ENCODE results near the gene ZSWIM5. TPM values are rescaled to one million over a fixed set of nuclear protein-coding genes. Genes with fewer than 3 reads are reported as not detected.

Gene ZSWIM5
- total RNA-seq, 1 experiment from 2014 or later: 1.4 TPM

DNA sequence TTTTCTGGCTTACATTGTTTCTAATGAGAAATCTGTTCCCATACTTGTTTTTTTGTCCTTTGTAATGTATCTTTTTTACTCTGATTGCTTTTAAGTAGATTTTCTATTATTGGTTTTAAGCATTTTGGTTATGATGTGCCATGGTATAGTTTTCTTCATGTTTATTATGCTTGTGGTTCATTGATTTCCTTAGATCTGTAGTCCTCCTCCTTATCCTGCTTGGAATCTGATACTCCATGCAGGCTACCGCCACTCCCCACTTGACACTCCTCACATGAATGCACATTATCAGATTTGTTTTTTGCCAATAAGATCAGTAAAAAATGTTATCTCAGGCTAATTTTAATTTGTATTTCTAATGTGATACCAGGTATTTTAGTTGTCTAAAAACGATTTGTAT lies 173.6 kb downstream of the ZSWIM5 start:
- CTCF ChIA-PET: interaction anchor here (0.7 kb wide), 1 partner anchor 271 kb away, joined by 5 read pairs; no protein-coding TSS in a partner anchor

DNA sequence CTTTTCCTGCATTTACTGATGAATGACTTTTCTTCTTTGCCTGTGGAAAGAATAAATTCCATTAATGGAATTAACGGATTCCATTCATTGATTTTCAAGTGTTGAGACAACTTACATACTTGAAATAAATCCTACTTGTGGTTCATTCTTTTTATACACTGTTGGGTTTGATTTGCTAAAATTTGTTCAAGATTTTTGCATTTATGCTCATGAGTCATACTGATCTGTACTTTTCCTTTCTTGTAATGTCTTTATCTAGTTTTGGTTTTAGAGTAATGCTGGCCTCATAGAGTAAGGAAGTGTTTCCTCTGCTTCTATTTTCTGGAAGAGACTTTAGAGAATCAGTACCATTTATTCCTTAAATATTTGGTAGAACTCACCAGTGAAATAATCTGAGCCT lies 180.0 kb downstream of the ZSWIM5 start:
- TF ChIP-seq EZH2 (IDR thresholded peaks at IDR 0.05; ENCODE audit: low read length, unreplicated experiment) (no peak), EZH2phosphoT487 (IDR thresholded peaks at IDR 0.05; ENCODE audit: borderline replicate concordance, low read length) (no peak)
- TF ChIP-seq, protein P1, sequence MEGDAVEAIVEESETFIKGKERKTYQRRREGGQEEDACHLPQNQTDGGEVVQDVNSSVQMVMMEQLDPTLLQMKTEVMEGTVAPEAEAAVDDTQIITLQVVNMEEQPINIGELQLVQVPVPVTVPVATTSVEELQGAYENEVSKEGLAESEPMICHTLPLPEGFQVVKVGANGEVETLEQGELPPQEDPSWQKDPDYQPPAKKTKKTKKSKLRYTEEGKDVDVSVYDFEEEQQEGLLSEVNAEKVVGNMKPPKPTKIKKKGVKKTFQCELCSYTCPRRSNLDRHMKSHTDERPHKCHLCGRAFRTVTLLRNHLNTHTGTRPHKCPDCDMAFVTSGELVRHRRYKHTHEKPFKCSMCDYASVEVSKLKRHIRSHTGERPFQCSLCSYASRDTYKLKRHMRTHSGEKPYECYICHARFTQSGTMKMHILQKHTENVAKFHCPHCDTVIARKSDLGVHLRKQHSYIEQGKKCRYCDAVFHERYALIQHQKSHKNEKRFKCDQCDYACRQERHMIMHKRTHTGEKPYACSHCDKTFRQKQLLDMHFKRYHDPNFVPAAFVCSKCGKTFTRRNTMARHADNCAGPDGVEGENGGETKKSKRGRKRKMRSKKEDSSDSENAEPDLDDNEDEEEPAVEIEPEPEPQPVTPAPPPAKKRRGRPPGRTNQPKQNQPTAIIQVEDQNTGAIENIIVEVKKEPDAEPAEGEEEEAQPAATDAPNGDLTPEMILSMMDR (conservative IDR thresholded peaks at IDR 0.05; ENCODE audit: low read depth, low read length): no peak
- no TSS peak for BruUV-seq (replicated peaks)
- DNase-seq: no peak
- Histone ChIP-seq H3K27me3 (ENCODE audit: low read length) (no peaks in the 10 kb centered on the region), H2AFZ (ENCODE audit: low read length) (no peak overlapping the region), H3K27ac (ENCODE audit: low read length) (no peak overlapping the region), H3K4me1 (ENCODE audit: insufficient read depth, low read length) (no peaks in the 10 kb centered on the region), H3K9me2 (replicated peaks; ENCODE audit: low read length) (no peaks in the 10 kb centered on the region), H3K79me2 (ENCODE audit: low read length) (no peaks in the 10 kb centered on the region), H3K4me2 (ENCODE audit: low read length) (no peak overlapping the region), H4K20me1 (ENCODE audit: low read length) (no peaks in the 10 kb centered on the region), H3K9me3 (ENCODE audit: low read length) (no peaks in the 10 kb centered on the region), H3K36me3 (ENCODE audit: low read depth, low read length) (no peaks in the 10 kb centered on the region), H3K4me3 (ENCODE audit: low read length) (no peak overlapping the region), H3F3A (ENCODE audit: low read length, unreplicated experiment) (no peaks in the 10 kb centered on the region), H3K9ac (ENCODE audit: low read length) (no peak overlapping the region)
- intact Hi-C loops (cut with micrococcal nuclease): no loop called here
- CTCF ChIA-PET: no interaction called here
- no peak for ATAC-seq
- POLR2A ChIA-PET (ENCODE audit: unreplicated experiment): no interaction called here

More for the DNA sequence above, 173.6 kb downstream of the ZSWIM5 start:
- no peaks in the 10 kb centered on the region for H3K27me3 ChIP-seq (ENCODE audit: low read length)
- POLR2A ChIA-PET (ENCODE audit: unreplicated experiment): interaction anchor here (0.5 to 0.6 kb wide), 2 partner anchors 22 to 270 kb away, joined by 6 to 15 read pairs; no protein-coding TSS in a partner anchor
- no peaks in the 10 kb centered on the region for H3F3A ChIP-seq (ENCODE audit: low read length, unreplicated experiment)
- no peaks in the 10 kb centered on the region for H3K36me3 ChIP-seq (ENCODE audit: low read depth, low read length)
- no peaks in the 10 kb centered on the region for H3K4me1 ChIP-seq (ENCODE audit: insufficient read depth, low read length)
- no peak overlapping the region for H3K4me2 ChIP-seq (ENCODE audit: low read length)
- H3K9me3 ChIP-seq (ENCODE audit: low read length): no peaks in the 10 kb centered on the region
- DNase-seq: no peak
- no peak overlapping the region for H3K4me3 ChIP-seq (ENCODE audit: low read length)
- no peak overlapping the region for H3K27ac ChIP-seq (ENCODE audit: low read length)
- no peaks in the 10 kb centered on the region for H3K79me2 ChIP-seq (ENCODE audit: low read length)
- H3K9ac ChIP-seq (ENCODE audit: low read length): no peak overlapping the region
- TF ChIP-seq, protein P1 (conservative IDR thresholded peaks at IDR 0.05; ENCODE audit: low read depth, low read length): no peak
- TF ChIP-seq EZH2phosphoT487 (IDR thresholded peaks at IDR 0.05; ENCODE audit: borderline replicate concordance, low read length): no peak
- TF ChIP-seq EZH2 (IDR thresholded peaks at IDR 0.05; ENCODE audit: low read length, unreplicated experiment): no peak
- no peaks in the 10 kb centered on the region for H4K20me1 ChIP-seq (ENCODE audit: low read length)
- no peaks in the 10 kb centered on the region for H3K9me2 ChIP-seq (replicated peaks; ENCODE audit: low read length)
- no TSS peak for BruUV-seq (replicated peaks)
- H2AFZ ChIP-seq (ENCODE audit: low read length): no peak overlapping the region
- ATAC-seq: no peak
- intact Hi-C loops (cut with micrococcal nuclease): no loop called here

DNA sequence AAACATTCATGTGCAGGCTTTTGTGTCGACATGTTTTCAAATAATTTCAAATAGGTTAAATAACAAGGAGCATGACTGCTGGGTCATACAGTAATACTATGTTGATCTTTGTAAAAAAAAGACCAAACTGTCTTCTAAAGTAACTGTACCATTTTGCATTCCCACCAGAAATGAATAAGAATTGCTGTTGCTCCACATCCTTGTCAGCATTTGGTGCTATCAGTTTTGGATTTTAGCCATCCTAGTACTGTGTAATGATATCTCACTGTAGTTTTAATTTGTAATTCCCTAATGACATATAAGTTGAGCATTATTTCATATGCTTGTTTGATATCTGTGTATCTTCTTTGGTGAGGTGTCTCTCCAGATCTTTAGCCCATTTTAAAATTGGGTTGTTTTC lies 182.7 kb downstream of the ZSWIM5 start:
- Histone ChIP-seq H3K36me3 (ENCODE audit: low read depth, low read length) (no peaks in the 10 kb centered on the region), H3K9ac (ENCODE audit: low read length) (no peak overlapping the region), H3K9me2 (replicated peaks; ENCODE audit: low read length) (no peaks in the 10 kb centered on the region), H2AFZ (ENCODE audit: low read length) (no peak overlapping the region), H3K9me3 (ENCODE audit: low read length) (no peaks in the 10 kb centered on the region), H3K79me2 (ENCODE audit: low read length) (no peaks in the 10 kb centered on the region), H3K27ac (ENCODE audit: low read length) (no peak overlapping the region), H3K27me3 (ENCODE audit: low read length) (no peaks in the 10 kb centered on the region), H4K20me1 (ENCODE audit: low read length) (no peaks in the 10 kb centered on the region), H3K4me3 (ENCODE audit: low read length) (no peak overlapping the region), H3K4me2 (ENCODE audit: low read length) (no peak overlapping the region), H3K4me1 (ENCODE audit: insufficient read depth, low read length) (no peaks in the 10 kb centered on the region), H3F3A (ENCODE audit: low read length, unreplicated experiment) (no peaks in the 10 kb centered on the region)
- intact Hi-C loops (cut with micrococcal nuclease): no loop called here
- CTCF ChIA-PET: no interaction called here
- ATAC-seq (no peak), DNase-seq (no peak)
- no TSS peak for BruUV-seq (replicated peaks)
- no peak for TF ChIP-seq EZH2 (IDR thresholded peaks at IDR 0.05; ENCODE audit: low read length, unreplicated experiment)
- TF ChIP-seq, protein P1 (conservative IDR thresholded peaks at IDR 0.05; ENCODE audit: low read depth, low read length): no peak
- no peak for TF ChIP-seq EZH2phosphoT487 (IDR thresholded peaks at IDR 0.05; ENCODE audit: borderline replicate concordance, low read length)
- POLR2A ChIA-PET (ENCODE audit: unreplicated experiment): no interaction called here

Measured in PC-3 (cell line).